GM19239 (cell line): ENCODE data around the gene DDI1.

Experiments
- DNase-seq: peaks from one replicate; pipeline ENCODE4 v3.0.0; 2011; ENCODE audit warnings: low spot score; ENCODE audit not compliant: insufficient read length
- FAIRE-seq: peaks from 2 replicates; lab custom pipeline; 2011; peaks lifted over from hg19 to GRCh38; lab: Jason Lieb, UNC

DDI1 gene

DNA sequence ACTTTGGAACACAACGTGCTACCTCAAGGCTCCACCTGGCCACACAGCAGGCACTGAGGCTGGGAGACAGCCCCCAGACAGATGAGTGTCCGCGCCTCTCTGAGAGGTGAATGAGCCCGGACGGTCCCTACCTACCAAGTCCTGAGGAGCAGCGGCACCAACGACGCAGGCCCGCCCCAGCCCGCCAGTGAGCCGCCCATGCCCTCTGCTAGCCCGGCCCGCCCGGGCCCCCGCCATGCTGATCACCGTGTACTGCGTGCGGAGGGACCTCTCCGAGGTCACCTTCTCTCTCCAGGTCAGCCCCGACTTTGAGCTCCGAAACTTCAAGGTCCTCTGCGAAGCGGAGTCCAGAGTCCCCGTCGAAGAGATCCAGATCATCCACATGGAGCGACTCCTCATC is at the start of gene DDI1:
Gene DDI1 (plus strand): TSS at position 53 of the 400 bp plus-strand sequence. CDS start 183 bp downstream, at position 236.
- no peak for FAIRE-seq

DNA sequence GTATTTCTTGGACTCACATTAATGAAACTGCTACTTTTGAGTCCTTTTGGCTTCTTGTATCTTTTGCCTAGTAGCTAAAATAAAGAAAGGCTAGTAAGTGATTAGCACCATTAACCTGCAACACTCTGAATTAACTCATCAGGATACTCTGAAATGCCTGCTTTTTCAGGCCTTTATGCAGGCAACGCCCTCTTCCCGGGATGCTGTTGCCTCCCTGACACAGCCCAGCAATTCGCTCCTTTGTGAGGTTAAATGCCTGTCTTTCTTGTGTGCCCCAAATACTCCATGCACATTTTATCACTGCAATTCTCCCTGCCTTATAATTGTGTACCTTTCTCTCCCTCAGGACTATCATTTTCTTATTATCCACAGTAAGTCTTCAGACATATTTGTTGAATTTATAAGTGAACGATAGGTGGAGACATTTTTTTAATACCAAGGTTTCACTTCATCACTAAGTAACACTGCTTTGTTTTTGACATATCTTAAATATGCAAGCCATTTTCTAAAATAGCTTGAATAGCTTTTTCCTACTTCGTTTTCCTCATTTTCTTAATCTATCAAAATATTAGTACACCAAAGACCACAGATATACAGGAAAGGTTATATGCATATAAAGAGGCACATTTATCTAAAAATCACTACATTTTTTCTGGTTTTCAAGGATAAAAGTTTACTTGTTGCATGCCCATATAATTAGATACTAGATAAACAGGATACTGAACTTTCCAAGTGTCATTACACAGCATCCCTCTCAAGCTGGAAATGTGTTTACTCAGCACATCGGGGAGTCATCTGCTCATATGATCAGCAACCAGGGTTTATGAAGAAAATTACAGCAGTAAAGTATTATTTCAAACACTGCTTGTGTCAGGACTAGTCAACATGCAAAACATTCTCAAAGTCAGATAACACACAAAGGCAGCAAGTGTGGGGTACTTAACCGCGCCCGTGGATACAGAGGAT is 48.5 kb upstream of the DDI1 start:
- FAIRE-seq (peak; percentile 37), DNase-seq (no peak)

More for the DNA sequence above, at the start of gene DDI1:
- no peak for DNase-seq

DNA sequence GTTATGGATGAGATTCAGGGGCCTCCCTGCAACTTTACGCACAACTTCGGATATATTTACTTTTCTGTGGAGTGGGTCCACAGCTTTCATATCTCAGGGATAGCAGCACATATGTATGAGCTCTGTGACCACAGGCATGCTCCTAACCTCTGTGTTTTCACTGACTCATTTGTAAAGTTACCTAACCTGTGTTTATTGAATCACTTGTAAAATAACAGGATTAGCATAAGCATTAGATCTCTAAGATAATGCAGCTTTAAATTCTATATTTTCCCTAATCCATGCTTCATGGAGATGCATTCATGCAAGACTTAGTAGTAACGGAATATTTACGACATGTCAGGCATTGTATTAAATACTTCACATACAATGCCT is 47.9 kb upstream of the DDI1 start:
- FAIRE-seq, result no peak
- no peak for DNase-seq

DNA sequence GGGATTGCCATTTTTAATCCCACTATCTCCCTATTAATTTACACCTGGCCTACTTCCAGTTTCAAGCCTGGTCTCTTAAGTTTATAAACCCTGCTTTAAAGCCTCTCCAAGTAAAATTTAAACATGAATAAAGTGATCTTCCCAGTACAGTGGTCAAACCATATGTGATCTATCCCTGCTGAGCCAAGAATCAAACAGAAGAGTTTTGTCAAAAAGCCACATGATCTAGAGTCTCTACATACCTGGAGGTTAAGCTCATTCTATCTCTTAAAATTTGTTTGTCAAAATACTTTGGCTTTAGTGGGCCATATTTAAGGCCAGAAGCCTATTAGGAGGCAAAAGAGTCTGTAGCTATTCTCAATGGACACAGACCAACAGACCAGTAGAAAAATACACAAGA is 42.9 kb upstream of the DDI1 start:
- FAIRE-seq (no peak), DNase-seq (no peak)

DNA sequence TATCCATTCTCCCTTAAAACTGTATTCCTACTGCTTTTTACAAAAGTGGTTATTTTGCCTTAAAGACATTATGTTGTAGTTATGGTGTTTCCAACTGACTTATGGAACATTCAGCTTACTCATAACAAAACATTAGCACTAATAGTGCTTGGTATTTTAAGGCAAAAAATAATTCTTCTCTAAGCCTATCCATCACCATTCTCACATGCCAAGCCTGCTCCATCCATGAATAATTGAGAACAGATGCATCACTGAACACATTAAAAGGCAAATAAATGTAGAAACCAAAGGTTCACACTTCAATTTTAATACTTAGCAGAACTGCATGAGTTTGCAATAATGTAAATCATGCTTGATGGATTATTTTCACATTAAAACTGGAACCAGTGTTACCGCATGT is 42.3 kb upstream of the DDI1 start:
- DNase-seq, result no peak
- FAIRE-seq, result peak; percentile 56

DNA sequence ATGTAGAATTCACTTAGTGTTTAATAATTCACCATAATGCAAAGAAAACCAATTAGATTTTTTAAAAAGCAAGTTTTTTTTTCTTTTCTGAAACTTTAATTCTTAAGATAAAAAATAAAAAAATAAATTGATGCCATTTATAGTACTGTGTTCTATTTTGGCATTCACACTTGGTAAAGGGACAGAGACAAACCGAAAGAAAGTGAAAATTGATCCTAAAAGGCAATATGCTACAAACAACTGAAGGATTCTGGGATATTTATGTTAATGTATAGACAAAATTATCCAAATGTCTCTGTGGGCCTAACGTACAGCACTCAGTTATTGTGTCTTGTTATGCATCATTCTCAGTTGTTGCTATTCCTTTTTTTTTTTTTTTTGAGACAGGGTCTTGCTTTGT is 41.9 kb upstream of the DDI1 start:
- no peak for FAIRE-seq
- no peak for DNase-seq

DNA sequence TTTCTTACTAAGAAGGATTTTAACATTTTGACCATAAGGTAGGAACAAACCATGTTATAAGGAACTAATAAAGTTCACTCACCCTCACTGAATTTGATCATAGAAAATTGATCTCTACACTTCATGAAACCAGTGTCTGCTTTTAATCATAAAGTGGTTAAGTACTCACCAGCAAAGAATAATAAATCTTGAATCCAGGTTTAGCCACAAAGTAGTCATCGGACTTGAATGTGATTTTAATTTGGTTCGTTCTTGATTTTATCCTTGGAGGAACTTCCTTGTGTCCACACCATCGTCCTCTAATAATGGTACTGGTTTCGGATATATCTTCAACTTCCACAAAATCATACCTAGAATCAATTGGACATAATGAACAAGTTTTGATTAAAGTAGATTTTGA is 40.5 kb upstream of the DDI1 start:
- FAIRE-seq (no peak), DNase-seq (no peak)

DNA sequence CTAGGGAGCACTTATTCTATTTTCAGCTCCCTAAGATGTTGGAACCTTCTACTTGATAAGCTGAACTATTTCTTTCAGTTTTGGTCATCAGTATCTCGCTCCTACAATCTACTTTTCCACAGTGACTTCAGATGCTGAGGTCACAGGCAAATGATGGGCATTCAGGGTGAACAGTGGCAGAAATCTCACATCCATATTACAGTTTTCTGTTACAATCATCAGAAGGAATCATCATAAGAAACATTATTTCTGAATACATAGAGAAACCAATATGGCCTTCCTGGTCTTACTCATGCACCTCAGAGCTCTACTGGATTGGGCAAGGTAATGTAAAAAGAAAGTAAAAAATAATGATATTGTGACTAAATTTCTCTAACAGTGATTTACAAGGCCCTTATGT is 39.4 kb upstream of the DDI1 start:
- no peak for DNase-seq
- peak; percentile 55 for FAIRE-seq

DNA sequence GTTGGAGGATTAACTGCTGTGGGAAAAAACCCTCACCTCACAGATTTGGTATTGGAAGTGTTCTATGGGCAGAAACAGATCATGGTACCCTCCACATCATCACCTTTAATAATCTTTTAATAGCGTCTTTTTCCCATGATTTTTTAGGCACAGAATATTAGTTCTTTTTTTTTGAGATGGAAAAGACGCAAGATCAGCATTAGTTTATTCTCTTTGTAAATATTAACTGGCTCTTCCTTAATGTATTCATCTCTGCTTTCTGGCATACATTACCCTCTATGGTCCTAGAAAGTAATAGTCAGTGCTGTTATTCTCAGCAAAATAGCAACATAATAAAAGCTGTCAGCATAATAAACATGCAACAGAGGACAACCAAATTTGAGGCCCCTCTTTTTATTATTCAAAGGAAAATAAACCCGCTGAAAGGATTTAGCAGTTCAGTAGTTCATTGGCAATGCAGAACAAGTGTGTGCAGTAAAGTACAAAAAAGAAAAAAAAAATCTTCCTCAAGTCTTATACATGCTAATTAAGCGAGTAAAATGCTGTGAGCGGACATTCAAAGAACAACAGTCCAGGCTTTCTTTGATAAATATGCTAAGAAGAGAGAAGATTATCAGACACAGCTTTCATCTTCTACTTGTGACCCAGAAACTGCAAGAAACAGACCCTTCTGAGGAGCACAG is 37.5 kb upstream of the DDI1 start:
- FAIRE-seq (no peak), DNase-seq (no peak)

DNA sequence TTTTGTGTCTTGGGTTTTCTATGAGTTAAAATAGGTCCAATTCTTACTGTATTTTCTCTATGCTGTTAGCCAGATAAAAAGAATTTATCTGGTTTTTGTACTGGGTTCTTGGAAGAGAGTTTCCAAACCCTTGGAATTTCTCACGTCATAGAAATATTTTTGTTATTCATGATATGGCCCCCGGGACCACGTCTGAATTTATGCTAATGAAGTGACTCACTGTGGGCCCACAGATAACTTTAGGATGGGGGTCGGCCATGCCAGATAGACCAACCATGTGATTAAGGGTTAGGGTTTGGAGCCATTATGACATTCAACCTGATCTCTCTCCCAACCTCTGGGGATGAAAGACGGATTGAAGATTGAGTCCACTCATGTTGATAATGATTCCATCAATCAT is 35.6 kb upstream of the DDI1 start:
- no peak for FAIRE-seq
- DNase-seq, result no peak

DNA sequence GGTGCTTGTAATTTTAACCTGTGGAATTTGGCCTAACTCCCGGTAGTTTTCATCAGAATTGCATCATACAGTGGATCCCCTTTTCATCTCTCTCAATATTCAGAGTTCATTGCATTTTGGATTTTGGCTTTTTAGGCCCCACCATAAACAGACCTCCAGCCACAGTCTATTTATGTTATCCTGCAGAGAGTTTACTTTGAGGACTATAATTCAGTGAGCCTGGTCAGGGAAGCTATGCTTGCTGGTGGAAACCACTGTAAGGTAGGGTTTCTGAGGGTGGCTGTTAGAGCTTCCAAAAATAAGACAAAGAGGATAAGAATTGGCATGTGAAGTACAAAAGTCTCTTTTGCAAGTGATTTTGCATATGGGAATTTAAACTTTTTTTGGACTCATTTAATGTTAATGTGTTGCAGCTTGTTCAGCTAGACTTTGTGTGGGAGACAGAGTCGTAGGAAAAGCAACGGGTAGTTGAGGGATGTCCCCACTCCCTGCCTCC is 34.8 kb upstream of the DDI1 start:
- FAIRE-seq (no peak), DNase-seq (no peak)

DNA sequence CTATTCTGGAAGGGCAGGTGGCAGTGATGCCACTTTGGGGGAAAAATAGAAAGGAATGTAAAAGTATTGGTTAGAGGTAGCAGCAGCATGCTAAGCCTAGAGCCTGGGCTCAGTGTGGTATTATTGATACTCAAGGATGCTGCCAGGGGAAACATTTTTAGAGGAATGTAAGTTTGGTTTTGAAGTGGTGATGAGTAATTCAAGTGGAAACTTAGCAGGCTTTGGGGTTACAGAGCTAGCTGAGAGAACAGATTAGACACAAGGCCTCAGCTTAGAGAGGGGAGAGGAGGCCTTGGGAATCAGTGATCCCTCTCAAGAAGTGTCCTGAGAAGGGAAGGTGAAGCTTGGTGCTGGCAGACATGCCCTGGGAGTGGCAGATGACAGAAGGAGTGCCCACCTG is 32.9 kb upstream of the DDI1 start:
- FAIRE-seq, result no peak

DNA sequence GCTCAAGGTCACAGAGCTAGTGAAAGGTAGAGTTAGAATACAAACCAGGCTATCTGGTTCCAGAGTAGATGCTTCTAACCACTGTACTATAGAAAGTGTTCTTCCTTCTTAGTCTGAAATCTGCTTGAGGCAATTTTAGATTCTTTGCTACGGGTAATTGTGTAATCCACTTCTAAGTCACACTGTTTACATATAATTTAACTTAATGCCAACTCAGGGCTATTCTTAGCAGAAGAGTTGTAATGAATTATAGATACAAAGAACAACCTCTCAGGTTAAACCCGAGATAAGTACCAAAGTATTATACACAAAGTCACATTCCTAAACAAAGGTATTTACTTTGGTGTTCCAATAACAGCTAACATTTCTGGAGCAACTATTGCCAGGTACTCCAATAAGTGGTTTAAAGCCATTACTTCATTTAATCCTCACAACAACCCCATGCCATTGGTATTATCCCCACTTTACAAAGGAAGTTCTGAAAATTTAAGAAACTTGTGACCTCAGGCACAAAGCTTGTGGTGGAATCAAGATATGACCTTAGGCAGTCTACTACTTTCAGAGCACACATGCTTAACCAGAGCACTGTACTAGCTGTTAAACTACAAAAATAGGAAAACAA is 31.1 kb upstream of the DDI1 start:
- DNase-seq (no peak), FAIRE-seq (no peak)

More for the DNA sequence above, 32.9 kb upstream of the DDI1 start:
- DNase-seq, result no peak

DNA sequence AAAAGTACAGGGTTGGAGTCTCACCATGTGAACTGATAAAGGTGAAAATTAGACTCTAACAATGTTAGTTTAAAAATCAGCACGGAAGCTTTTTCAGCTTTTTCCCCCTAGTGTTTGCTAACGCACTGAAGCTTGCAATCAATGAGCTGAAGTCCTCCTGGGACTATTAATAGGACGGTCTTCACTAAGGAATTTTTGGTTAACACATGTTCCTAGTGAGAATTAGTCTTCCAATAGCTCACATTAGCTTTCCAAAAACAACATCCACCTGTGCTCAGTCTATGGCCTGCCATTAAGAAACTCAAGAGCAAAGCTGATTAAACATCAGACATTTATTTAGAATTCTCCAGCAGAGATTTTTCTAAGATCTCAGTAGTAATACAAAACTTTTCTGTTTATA is 26.7 kb upstream of the DDI1 start:
- DNase-seq, result no peak
- FAIRE-seq, result no peak

DNA sequence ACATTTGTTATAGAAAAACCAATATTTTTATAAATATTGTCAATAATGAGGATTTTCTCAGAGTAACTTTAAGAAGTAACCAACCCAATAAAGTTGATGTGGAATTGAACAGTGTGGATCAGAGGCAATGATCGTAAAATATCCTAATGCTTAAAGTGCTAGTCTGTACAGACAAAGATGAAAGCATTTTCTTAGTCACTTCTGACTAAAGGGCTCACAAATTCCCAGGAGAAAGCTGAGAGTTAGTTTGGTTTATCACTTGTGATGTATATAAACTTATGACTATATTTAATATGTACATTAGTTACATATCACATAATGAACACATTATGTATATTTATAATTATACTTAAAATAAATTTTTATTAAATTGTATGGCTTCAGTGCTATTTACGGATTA is 25.4 kb upstream of the DDI1 start:
- no peak for DNase-seq
- FAIRE-seq, result no peak

DNA sequence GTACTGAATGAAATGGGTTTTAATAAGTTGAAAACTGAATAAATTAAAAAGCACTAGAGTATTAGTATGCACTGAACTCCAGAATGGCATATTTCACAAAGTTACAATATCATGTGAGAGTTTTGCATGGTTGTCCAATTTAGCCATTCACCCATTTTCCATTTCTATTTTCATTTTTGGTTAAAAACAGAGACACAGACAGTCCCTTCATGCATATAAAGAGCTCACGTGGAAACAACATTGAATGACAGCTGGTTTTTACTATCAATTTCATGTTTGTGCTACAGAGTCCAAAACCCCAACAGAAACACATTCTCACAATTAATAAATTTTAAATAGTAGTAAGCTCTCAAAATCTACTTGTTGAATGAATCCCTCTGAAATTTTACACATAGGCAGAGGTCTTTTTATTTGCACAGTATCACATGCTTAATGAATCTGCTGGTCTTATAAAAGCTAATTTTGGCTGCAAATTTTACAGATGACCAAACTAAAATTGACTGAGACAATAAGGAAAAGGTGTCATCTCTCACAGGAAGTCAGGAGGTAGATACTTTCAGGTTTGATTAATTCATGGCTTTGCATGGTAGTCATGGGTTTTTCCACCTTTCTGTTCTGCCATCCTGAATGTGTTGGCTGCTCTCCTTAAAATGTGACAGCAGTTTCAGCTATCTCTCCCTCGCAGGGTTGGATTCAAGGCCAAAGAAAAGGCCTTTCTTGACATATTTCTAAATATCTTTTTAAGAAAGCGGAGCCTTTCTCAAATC is 20.6 kb upstream of the DDI1 start:
- FAIRE-seq (peak; percentile 75), DNase-seq (peak; percentile 10)

DNA sequence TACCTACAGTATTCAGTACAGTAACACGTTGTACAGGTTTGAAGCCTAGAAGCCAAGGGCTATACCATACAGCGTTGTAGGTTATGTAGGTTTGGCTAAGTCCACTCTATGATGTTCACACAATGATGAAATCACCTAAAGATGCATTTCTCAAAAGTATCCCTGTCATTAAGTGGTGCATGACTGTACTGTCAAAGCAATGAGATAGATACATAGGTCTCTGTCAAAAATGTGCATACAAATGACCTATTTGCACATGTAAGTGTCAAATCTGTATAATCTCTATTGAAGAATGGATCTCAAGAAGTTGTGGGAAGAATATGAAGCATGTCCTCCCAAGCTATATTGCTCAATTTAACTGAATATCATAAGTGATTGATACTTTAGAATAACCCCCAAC is 11.9 kb upstream of the DDI1 start:
- no peak for FAIRE-seq
- no peak for DNase-seq

DNA sequence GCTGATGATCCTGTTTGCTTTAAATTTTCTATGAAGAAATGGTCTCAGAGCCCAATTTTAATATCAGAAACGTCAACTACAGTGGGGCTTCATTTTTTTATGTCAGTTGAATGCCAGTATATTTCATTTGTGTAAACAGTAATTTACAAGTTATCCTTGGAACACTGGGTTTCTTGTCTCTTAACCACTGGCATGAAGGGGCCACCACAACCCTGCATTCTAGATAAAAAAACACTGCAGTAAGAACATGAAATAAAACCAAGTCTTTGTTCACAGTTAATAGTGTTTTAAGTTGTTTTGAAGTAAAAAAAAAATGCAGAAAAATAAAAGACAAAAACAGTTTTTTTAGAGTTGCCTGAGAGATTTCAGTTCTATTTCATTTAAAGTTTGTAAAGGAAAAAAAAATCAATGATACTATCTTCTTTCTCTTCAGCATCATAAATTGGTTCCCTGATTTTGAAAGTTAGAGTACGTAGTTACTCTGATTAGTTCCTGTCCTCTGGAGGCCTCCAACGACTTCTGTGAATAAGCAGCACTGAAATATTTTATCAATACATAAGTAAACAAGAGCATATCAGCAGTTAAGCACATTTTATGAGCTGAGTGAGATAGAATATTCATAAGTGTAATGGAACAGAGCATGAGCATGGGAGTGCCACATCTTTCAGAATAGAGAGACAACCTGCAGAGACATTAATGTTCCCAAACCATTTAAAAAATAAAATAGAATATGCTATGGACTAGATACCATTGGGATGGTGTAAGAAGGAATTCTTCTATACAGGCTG is 7.8 kb upstream of the DDI1 start:
- no peak for FAIRE-seq
- no peak for DNase-seq

DNA sequence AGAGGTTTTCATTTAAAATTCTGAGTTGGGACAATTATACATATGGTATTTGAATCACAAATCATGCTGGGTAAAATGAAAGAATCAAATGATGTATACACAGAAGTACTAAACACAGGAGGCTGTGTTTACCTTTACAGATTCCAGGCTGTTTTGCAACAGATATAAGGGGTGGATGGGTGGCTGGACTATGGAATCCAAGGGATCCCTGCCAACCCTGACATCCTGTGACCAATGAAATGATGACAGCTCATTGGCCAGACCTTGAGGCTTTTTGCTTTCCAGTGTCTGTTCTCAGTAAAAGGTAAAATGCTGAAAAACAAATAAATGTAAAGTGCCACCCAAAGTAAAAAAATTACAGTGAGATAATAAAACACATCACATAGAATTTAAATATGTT is 3.3 kb upstream of the DDI1 start:
- FAIRE-seq, result no peak
- DNase-seq, result no peak
